Panc1 (cell line): ENCODE results near the gene PTPN18.

Source experiments
- CTCF ChIP-seq: fragments of 450-650 bp; IDR thresholded peaks from 2 replicates; pipeline ENCODE4 v1.5.1; 2017; ENCODE audit warnings: mild to moderate bottlenecking
- TF ChIP-seq, protein P1 (sequence below), 2 experiments: IDR thresholded peaks; 2 replicates each; pipeline ENCODE4 v1.6.1; 2011 to 2012; ENCODE audit warnings: low read depth in 2 of 2, control low read depth in 1 of 2, low read length in 1 of 2, mild to moderate bottlenecking in 1 of 2, moderate library complexity in 1 of 2; ENCODE audit not compliant: insufficient read depth in 1 of 2

DNA sequence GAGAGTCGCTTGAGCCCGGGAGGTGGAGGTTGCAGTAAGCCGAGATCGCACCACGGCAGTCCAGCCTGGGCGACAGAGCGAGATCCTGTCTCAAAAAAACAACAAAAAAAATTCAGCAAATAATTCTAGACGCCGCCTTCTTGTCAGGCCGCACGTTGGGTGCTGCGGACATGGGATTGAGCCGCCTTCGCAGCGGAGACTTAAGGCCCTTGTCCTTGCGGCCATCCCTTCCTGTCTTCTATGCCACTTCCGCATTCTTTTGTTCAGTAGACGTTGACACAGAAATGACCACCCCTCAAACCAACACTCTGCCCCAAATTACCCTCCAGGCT, 15.8 kb downstream of the PTPN18 start:
- TF ChIP-seq CTCF = no peak
- TF ChIP-seq, protein P1, sequence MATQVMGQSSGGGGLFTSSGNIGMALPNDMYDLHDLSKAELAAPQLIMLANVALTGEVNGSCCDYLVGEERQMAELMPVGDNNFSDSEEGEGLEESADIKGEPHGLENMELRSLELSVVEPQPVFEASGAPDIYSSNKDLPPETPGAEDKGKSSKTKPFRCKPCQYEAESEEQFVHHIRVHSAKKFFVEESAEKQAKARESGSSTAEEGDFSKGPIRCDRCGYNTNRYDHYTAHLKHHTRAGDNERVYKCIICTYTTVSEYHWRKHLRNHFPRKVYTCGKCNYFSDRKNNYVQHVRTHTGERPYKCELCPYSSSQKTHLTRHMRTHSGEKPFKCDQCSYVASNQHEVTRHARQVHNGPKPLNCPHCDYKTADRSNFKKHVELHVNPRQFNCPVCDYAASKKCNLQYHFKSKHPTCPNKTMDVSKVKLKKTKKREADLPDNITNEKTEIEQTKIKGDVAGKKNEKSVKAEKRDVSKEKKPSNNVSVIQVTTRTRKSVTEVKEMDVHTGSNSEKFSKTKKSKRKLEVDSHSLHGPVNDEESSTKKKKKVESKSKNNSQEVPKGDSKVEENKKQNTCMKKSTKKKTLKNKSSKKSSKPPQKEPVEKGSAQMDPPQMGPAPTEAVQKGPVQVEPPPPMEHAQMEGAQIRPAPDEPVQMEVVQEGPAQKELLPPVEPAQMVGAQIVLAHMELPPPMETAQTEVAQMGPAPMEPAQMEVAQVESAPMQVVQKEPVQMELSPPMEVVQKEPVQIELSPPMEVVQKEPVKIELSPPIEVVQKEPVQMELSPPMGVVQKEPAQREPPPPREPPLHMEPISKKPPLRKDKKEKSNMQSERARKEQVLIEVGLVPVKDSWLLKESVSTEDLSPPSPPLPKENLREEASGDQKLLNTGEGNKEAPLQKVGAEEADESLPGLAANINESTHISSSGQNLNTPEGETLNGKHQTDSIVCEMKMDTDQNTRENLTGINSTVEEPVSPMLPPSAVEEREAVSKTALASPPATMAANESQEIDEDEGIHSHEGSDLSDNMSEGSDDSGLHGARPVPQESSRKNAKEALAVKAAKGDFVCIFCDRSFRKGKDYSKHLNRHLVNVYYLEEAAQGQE (IDR thresholded peaks at IDR 0.05; ENCODE audit: insufficient read depth in 1 of 2, low read depth in 2 of 2, low read length in 1 of 2) = no peak
